Mesenteric fat pad (tissue), 1 donor: Measurements from ENCODE around the gene CHMP2A. TPM values are rescaled to one million over a fixed set of nuclear protein-coding genes. Genes with fewer than 3 reads are reported as not detected.
"Not testable (repeated sequence)": the region's sequence is repeated elsewhere in the genome, so short reads cannot be mapped to it uniquely, and the experiment has no call there.

ENCODE experiments used
- DNase-seq: peaks from one replicate; pipeline ENCODE4 v3.0.0-alpha.2; 2020; ENCODE audit warnings: low spot score
- total RNA-seq: library from RNA; stranded (reverse); fragmentation: NEBNext Ultra II Directional; extraction: Animal tissue kit (Norgen Biotek cat#: 25700); gene quantifications from one replicate; pipeline ENCODE4 v1.2.1, GENCODE V29; 2021
- donor health status: DM: yes; HTN: yes; CAD: no.

The CHMP2A gene
- total RNA-seq, 1 donor from 2014 or later = 116 TPM

DNA sequence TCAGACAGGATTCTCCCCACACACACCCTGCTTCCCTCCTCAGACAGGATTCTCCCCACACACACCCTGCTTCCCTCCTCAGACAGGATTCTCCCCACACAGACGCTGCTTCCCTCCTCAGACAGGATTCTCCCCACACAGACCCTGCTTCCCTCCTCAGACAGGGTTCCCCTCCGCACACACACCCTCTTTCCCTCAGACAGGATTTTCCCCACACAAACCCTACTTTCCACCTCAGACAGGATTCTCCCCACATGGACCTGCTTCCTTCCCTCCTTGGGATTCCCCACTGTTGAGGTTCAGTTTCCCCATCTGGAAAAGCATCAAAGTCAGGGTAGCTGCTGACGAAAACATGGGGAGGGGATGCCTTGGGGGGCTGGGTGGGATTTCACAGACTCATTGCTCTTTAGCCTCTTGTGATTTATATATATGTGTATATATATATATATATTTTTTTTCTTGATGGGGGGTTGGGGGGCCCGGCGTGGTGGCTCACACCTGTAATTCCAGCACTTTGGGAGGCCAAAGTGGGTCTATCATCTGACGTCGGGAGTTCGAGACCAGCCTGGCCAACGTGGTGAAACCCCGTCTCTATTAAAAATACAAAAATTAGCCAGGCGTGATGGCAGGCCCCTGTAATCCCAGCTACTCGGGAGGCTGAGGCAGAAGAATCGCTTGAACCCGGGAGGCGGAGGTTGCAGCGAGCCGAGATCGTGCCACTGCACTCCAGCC lies 12.1 kb downstream of the CHMP2A start:
- DNase-seq = not testable (repeated sequence)

- DNase-seq = not testable (repeated sequence)
Observed at GRCh38 chr19:58539169-58539559, 15.7 kb downstream of the CHMP2A start.

DNA sequence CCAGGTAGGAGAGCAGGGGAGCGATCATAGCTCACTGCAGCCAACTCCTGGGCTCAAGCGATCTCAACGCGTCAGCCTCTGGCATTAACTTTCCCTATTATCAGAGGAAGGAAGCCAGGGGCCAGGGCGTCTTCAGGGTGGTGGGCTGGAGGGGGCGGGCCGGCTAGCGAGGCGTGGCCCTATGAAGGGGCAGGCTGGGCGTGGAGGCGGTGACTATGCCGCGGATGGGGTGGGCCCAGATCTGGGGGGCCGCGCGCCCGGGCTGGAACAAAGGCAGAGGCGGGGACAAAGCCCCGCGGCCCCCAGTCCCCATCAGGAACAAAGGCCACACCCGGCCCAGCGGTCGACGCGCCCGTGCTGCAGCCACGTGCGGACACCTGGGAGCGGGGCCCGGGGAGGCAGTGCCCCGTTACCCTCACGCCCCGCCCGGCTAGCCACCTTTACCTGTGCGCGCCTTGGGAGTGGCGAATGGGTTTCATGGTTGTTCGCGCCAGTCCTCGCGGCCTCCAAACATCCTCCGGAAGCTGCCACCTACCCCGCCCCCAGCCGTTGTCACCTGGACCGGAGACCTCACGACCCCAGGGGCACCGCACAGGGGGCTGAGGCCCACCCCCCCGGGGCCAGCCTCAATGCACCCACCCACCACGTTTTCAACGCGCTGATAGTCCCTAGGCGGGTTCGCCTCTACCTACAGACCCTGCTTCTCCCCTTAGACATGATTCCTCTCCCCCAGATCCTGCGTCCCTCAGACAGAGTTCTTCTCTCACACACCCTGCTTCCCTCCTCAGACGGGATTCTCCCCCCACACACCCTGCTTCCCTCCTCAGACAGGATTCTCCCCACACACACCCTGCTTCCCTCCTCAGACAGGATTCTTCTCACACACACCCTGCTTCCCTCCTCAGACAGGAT lies 16.4 kb downstream of the CHMP2A start:
- DNase-seq = no peak

GRCh38 chr19:58536852-58537798 lies 17.8 kb downstream of the CHMP2A start:
- DNase-seq = no peak

DNA sequence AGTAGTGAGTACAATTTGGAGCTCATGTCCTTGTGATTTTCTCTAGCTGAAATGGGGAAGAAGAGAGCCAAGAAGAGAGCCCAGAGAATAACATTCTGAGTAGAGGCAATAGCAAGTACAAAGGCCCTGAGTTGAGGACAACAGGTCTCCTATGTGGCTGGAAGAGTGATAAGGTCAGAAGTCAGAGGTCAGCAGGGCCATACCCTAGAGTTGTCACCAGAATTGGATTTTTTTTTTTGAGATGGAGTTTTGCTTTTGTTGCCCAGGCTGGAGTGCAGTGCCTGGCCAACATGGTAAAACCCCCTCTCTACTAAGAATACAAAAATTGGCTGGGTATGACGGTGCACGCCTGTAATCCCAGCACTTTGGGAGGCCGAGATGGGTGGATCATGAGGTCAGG lies 19.0 kb downstream of the CHMP2A start:
- no peak for DNase-seq

DNA sequence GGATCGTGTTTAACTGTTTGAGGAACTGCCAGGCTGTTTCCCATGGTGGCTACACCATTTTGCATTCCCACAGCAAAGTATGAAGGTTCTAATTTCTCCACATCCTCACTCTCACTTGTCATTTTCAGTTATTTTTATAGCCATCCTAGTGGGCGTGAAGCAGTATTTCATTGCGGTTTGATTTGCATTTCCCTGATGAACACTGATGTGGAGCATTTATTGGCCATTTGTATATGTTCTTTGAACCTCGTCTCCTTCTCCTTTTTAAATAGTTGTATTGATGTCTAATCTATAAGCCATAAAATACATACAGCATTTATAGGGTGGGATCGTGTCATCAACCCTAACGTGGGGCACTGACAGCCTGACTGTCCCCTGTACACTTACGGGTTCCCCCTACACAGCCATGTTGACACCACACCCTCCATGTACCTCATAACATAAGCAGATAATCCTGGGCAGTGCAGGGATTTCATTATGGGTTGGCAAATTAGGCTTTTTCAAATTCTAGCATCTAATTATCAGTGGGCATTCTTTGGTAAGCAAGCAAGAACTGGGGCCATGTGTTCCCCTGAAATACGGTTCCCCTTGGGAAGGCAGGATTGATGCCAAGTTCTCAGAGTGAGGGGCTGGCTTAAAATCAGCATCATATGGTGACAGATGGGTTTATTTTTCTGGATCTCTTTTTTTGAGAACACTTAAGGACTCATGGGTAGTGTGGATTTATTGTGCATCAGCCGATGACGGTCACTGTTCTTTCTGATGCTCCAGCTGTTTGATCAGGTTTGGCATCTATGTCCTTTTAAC lies 23.7 kb downstream of the CHMP2A start:
- DNase-seq = no peak

- DNase-seq = no peak
Observed at GRCh38 chr19:58529405-58529804, 25.5 kb downstream of the CHMP2A start.

DNA sequence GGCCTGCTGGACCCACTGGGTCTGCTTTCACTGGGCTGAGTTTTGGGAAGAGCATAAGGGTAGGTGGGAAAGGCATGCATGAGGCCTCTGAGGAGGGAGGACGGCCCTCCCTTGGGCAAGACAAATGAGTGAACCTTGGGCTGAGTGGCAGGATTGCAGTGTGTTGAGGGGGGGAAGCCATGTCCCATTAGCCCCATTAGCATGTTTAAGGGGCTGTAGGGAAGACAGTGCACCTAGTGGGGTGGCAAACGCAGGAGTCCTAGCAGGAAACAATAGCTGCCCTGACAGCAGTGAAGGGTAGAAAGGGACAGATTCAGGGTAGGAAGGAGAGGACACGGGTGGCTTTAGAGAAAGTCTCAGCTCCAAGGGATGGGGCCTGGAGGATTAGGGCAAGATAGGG lies 32.2 kb downstream of the CHMP2A start:
- no peak for DNase-seq

- DNase-seq = no peak
Observed at GRCh38 chr19:58521651-58522050, 33.3 kb downstream of the CHMP2A start.

DNA sequence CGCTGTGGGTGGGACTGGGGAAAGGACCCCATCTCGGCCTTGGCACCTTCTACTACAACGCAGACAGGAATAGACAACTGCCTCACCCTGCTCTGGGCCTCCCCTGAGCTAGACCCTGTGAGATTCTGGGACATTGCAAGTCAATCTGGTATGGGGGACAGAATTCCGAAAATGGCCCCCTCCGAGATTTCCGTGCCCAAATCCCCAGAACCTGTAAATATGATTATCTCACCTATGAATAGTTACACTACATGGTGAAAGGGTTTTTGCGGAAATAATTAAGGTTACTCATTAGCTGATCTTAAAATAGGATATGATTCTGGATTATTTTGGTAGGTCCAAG lies 34.7 kb downstream of the CHMP2A start:
- DNase-seq = no peak

GRCh38 chr19:58519355-58520256 lies 35.3 kb downstream of the CHMP2A start, which contains the start of gene ZBTB45:
TSS of gene ZBTB45 (minus strand) at chr19:58519810. CDS start at chr19:58517673, 2,137 bp downstream.
- DNase-seq = peak; percentile 97

DNA sequence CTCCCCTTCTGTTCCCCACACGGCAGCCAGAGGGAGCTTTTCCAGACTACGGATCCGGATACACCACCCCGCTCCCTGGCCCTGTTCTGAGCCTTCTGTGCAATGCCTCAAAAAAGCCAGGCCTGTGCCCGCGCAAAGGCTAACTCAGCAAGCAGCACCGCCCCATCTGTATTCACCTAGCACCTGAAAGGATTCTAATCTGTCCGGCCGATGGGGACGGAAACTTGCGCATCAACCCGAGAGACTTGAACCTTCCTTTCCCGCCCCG lies 35.9 kb downstream of the CHMP2A start:
- no peak for DNase-seq

DNA sequence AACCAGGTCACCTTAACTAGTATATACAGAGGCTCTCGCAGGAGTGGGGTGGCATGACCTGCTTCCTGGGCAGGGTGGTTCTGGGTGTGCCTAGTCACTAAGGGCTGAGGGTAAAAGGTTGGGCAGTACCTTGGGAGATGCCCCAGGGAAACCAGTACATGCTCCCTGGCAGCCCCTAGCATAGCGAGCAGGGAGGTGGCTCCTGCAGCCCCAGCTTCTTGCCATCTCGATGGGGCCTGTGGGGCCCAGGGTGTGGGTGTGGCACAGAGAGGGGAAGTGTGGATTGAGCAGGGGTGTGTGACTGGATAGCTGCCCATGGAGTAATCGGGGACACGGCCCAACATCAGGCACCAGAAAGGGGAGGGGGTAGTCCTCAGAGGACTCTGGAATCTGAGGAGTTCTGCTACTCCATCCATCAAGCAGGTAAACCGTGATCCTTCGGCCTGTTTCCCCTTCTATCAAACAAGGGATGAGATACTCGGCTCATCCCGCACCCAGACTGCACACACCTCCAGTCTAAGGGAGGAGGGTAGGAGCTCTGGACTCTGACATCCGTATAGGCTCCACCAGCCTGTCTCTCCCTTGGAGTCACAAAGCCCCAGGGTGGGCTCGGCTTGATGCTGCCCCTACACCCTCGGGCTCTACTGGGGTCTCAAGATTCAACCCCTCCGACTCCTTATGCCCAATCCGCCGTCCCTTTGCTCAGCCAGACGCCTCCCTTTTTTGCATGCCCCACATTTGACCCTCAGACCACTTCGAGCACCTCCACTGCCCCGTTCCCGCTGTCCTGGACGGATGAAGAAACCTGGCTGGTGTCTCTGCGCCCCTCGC lies 36.4 kb downstream of the CHMP2A start:
- DNase-seq = no peak

- no peak for DNase-seq
Observed at GRCh38 chr19:58516964-58517833, 37.7 kb downstream of the CHMP2A start.

GRCh38 chr19:58516246-58516836 lies 38.6 kb downstream of the CHMP2A start:
- DNase-seq = no peak

DNA sequence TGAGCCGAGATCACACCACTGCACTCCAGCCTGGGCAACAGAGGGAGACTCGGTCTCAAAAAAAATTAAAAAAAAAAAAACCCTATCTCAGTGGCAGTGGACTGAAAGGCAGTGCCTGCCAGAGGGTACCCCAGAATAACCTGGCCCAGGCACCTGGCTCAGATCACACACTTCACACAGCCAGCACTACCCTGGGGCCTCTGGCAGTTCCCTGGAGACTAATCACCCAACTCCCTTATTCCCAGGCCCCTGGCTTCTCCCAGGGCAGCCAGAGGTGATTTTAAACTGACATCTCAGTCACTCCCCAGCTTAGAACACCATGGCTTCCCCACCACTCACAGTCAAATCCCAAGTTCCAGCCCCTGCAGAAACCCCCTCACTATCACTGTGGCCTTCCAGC lies 39.6 kb downstream of the CHMP2A start:
- DNase-seq = no peak

GRCh38 chr19:58514564-58515022 lies 40.3 kb downstream of the CHMP2A start:
- no peak for DNase-seq
